DMS153 treated with DMSO at 0.1 percent for 48 hours (cell line): ENCODE data around the gene SGPL1.

Experiments
- DNase-seq: peaks from one replicate; lab custom pipeline; 2025; ENCODE audit not compliant: unreplicated experiment; lab: John Stamatoyannopoulos, UW

SGPL1 gene

DNA sequence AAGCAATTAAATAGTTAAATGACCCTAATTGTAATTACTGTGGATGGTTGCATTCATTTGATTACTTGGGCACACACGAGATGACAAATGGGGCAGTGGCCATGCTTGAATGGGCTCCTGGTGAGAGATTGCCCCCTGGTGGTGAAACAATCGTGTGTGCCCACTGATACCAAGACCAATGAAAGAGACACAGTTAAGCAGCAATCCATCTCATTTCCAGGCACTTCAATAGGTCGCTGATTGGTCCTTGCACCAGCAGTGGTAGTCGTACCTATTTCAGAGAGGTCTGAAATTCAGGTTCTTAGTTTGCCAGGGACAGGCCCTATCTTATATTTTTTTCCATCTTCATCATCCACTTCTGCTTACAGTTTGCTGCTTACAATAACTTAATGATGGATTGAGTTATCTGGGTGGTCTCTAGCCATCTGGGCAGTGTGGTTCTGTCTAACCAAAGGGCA is 64.4 kb downstream of the SGPL1 start:
- DNase-seq = peak; percentile 66

DNA sequence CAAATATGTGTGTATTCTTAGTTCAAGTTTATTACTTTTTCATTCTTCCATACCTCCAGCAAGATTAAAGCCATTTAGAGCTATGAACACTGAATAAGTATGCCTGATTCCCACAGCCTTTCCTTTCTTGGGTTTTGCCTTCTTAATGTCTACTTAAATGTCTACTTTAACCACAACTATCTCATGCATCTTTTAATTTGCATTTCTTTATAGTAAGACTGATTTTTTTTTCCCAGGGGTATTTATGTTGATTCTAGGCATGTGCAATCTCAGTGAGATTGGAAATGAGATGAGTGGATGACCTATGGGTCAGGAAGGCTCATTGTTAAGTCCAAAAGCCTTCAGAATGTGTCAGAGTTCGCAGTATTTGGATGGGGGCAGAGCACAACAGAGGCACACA is 69.0 kb downstream of the SGPL1 start:
- DNase-seq = no peak

DNA sequence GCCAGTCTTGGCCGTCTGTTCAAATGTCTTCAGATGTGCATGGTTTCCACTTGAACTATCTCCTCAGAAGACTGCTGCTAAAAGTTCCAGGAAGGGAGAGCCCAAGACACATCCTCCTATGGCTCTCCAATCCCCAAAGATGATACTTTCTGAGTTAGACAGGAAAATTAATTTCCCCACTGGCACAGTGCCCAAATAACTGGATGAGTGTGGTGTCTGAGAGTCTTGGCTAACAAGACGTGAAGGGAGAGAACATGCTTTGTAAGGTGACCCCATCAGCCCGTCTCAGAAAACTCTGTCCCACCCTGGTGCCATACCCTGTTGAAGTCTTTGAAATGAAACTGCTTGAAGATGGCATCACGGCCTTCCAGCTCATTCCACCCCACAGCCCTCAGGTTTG is 69.7 kb downstream of the SGPL1 start:
- DNase-seq = no peak

DNA sequence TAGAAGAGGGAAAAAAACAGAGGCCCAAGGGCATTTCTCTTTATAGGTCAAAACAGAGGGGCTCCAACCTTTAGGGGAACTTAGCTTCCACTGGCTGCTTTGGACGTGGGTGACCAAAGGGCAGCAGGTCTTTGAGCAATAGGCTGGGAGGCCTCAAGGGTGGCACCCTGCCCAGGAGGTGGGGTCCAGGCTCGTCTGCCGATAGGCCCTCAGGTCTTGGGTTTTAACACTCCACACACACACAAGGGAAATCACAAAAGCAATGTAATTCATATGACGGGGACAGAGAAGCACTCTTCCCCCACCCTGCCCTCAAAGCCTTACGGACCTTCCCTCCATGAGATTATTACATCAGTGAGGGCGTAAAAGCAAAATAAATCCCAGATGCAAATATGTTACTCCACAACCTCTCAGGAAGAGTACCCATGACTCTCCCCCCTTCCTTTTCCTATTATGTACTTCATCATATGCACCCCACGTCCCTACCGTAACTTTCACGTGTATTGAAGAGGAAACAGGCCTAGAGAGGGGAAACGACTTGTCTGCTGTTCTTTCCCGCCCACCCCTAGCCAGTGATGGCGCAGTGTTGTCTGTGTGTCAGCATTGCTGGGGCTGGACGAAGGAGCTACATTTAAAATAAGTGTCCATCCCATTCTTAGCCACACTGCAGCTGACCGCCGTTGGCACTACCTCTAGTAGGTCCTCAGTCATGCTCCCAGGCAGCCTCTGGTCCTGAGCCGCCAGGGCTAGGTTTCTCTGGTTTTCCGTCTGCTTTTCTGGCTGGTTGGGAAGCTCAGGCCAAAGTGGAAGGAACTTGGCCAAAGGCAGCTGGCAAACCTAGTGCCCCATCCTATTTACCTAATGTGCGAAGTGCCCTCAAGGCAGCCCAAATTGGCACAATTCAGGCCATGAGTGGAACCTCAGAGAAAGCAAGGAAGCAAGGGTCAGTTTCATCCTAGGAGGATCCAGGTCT is 70.5 kb downstream of the SGPL1 start:
- no peak for DNase-seq

DNA sequence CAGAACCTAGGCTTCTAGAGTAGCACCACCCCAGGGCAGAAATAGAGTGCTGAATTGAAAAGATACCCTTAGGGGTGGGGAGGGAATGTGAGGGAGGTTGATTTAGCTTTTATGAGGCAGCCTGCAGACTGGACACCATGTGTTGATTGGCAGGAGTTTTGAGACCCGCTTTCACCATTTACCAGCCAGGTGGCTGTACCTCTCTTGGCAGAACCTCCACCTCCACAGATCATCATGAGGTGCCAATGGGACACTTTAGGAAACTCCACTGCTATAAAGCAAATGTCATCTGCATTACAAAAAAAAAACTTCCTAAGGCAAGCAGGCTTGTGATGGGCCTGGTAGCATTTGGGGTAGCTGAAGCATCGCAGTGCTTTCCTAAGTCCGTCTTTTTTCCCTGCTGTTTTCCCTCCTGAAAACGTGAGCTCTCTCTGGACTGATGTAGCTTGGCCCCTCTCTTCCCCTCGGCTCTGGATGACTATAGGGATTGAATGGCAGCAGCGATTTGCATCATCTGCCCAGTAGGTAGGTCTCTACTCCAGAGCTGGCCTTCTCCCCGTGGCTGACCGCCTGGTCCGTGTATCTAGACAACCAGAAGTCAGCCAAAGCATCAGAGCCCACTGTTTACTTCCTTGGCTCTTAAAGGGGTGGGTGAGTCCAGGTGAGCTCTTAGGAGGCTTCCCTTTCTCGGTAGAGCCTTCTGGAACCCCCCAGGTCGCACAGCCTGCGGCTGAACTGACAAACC is 71.3 kb downstream of the SGPL1 start:
- DNase-seq = no peak

DNA sequence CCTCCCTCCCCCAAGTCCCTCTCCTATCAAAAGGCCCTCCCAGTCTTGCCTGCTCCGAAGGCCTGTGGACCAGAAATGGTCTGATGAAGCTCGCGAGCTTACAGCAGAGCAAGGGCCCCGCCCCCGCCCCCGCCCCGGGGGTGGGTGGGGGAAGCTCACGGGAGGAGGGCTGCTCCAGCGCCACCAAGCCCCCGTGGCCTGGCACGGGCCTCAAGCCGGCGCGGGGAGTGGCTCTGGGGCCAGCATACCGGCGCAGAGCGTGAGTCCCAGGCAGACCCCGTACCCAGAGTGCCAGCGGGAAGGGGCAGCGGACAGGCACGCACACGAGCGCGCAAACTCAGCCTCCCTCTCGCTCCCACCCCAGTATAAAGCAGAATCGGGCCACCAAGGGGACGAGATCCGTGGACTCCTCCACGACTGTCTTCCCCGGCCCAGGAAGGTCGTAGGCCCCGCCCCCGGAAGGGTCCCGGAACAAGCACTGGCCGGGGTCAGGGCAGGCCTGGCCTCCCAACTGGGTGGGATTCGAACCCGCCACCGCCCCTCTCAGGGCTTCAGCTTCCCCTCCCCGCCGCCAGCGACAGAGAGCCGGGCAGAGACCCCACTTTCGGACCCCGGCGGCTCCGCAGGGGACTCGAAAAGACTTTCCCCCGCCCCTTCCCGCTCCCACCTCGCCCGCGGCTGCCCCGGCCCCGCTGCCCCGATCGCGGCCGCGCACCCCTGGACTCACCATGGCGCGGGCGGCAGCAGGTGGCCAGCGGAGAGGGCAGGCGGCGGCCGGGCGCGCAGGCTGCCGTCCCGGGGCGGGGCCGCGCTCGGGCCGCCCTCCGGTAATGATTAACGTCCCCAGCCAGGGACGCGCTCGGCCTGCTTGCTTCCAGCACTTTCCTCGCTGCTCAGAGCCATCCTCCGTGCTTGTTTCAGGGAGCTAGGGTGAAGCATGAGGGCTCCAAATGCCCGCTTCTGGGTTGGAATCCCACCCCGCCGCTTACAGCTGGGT is 72.4 kb downstream of the SGPL1 start, which contains the start of gene PCBD1:
Gene PCBD1, minus strand, starts transcription at position 762 of the 997 bp plus-strand sequence. Its CDS starts 32 bp downstream, at position 730.
- DNase-seq = peak; percentile 61

DNA sequence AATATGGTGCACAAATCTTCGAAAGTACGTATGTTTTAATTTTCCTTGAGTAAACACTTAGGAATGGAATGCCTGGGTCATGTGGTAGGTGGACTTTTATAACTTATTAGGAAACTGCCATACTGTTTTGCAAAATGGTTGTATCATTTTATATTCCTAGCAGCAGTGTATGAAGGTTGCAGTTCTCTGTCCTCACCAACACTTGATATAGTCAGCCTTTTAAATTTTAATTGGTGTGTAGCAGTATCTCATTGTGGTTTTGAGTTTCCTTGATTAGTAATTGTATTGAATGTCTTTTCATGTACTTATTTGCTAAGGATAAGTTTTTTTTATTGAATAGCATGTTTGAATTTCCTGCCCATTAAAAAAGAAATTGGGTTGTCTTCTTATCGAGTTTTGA is 73.5 kb downstream of the SGPL1 start:
- DNase-seq = no peak

DNA sequence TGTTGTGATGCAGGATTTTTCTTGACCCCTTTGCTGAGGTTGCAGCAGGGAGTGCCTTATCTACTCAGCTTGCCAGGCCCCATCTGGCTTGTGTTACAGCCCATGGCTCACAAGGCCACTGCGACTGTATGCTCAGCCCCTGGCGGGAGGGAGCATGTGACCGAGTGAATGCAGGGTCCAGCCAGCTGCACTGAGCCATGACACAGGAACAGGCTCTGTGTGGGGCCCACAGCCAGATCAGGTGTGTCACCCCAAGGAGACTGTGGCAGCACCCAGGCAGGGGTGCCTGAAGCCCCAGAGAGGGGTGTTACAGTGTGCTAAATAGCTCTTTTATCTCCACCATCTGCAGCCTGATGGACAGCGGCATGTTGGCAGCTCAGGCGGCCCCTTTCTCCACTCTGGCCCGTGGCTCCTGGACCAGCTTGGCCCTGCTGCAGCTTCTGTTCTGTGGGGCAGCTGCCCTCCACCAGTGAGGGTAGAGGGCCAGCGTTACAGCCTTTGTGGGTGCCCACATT is 75.2 kb downstream of the SGPL1 start:
- DNase-seq = no peak

DNA sequence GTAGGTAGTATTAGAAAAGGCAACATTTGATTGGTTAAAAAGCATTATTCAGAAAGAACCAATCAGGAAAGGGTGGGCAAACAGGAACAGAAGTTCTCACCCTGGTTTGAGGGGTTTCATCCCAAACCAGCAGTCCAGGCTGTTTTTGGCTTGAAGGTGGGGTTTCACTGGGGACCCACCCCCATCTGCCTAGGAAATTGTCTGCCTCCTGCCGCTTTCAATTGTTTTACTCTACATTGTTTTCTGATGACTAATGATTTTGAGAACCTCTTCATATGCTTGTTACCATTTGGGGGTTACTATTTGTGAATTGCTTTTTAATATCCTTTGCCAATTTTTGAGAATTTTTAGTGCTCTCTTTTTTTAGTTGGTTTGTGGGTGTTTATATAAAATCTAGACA is 75.9 kb downstream of the SGPL1 start:
- DNase-seq = no peak

DNA sequence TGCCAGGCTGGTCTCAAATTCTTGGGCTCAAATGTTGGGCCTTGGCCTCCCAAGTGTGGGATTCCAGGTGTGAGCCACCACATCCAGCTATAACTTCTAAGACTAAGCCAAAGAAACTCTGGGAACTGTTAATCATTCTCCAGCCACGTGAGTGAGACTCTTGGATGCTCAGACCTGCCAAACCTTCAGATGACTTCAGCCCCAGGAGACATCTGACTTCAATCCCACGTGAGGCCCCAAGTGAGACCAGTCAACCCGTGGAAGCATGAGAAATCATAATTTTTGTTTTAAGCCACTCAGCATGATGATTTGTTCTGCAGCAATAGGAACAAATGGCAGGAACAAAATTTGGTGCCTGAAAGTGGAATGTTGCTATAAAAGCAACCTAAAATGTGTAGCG is 76.9 kb downstream of the SGPL1 start:
- DNase-seq = no peak

DNA sequence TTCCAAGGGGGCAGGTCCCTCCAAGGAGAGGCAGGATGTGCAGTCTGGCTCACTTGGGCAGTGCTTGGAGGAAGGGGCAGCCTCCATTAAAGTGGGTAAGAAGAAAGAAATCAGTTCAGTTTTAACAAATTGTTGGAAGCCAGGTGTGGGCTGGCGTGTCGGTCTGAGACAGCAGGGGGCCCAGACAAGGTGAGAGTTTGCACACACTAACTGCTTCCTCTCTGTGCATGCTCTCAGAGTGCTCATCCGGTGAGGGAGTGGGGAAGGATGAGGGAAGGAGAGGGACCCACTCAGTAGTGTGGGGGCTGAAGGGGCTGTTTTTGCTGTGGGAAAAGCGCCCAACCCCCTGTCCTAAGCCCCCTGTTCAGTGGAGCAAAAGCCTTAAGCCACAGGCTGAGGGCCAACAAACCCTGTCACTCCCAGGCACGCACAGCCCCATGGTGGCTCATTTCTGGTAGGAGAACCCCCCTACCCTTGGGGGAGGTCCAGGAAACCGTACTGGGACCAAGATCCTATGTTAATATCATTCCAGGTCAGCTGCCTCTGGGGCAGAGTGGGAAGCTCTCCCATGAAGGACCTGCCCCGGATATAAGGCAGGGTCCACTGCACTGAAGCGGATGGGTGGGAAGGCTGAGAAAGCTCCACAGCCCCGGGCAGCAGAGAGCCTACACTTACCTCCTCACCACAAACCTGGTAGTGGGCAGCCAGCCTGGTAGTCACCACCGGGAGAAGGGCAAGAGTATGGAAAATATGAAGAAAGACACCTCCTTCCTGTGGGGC is 77.7 kb downstream of the SGPL1 start:
- DNase-seq = no peak

DNA sequence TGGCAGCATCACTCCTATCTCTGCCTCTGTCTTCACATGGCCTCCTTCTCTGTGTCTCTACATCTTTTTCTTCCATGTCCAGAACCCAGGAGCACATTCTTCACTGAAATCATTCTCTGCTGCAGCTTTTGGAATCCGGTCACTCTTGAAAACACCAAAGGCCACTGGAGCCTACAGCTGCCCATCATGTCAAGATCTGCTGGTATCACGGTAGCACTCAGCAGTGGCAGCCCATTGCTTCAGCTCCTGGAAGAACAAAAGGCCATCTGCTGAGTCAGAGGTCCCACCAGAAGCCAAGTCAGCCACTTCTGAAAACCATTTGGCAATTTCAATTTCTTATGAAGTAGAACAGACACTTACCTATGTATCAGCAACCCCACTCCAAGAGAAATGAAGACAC is 78.7 kb downstream of the SGPL1 start:
- DNase-seq = no peak

DNA sequence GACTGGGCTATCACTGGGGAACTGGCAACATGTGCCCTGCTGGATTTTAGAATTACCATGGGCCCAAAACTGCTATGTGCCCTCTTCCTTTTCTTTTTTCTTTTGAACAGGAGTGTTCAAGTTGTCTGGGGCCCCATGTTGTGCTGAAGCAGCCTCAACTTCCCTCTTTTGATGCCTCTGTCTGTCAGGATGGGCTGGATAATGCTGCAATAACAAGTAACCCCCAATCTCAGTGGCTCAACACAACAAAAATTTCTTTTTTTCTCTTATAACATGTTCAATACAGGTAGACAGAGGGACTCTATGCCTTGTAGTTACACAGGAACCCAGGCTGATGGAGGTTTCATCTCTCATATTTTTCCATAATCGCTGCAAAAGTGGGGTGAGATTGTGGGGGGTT is 80.8 kb downstream of the SGPL1 start:
- no peak for DNase-seq

DNA sequence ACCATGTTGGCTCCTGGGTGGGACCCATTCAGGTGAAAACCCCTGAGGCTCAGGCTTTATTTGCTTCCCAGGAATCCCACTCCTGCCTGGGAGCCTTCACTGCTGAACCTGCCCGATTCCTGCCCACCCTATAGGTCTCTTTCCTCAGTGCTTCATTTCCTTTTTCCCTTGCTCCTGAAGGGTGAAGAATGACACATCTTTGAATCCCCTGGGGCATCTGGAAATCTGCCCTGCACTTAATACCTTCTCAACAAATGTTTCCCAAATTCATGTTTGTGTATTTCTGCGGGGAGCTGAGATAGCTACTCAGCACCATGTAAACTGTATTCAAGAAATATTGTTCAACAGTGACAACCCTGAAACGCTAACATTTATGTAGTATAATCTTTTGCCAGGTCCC is 82.9 kb downstream of the SGPL1 start:
- DNase-seq = no peak

DNA sequence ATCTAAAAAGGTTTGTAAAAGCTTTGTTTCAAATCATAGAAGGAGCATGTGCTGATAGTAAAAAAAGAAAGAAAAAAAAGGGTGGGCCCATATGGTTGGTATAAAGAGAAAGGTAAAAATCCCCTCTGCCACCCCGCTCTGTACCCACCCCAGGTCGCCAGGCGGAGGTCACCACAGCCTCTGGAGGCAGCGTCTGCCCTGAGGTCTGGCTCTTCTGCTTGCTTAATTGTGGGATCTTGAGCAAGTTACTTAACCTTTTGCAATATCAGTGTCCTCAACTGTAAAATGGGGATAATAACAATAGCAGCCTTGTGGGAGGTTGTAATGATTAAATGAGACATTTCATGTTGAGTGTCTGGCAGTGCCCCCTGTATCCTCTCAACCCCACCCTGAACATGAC is 83.3 kb downstream of the SGPL1 start:
- DNase-seq = no peak

DNA sequence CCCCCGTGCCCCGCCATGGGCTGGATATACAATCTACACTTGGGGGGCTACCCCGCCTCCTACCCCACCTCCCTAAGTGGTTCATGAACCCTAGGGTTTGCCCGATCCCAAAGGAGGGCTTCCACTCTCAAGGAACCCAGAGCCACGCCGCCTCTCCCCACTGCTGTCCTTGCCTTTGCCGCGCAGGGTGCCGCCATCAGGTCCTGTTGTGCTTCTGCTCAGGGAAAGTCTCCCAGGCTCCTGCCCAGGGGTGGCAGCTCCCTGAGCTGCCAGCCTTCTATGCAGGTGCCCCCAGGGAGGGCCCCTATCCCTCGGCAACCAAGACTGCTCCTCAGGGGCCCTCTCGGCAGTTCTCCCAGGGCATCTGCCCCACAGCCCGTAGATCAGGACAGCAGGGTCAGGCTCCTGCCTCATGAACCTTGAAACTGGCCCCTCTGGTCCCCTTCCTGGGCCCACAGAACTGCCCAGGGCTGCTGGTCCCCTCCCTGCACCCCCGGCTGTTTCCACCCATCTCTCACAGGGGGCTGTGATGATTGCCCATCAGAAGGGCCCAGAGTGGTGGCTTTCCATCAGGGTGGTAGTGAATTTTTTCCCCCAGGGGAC is 85.6 kb downstream of the SGPL1 start:
- no peak for DNase-seq

DNA sequence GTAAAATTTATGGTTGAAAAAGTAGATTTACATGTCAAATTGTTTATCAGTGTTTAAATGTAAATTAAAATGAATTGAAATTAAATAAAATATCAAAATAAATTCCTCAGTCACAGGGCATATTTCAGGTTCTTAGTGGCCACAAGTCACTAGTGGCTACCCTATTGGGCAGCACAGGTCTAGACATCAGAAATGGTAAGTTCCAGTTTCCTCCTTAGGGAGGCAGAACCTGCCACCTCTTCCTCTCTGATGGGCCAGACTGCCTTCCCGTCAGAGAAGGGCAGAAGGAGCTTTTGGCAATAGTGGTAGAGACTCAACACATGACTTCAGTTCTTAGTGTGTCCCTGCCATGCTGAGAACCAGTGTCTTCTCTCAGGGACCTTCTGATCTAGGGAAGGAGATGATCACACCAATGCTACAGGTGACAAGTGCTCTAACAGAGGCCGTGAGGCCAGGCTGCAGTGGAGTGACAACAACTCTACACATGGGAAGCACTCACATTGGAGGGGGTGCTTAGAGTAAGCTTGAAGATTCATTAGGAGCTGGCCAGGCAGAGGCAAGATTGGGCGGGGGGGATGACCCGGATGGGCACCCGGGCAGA is 87.0 kb downstream of the SGPL1 start:
- DNase-seq = no peak

DNA sequence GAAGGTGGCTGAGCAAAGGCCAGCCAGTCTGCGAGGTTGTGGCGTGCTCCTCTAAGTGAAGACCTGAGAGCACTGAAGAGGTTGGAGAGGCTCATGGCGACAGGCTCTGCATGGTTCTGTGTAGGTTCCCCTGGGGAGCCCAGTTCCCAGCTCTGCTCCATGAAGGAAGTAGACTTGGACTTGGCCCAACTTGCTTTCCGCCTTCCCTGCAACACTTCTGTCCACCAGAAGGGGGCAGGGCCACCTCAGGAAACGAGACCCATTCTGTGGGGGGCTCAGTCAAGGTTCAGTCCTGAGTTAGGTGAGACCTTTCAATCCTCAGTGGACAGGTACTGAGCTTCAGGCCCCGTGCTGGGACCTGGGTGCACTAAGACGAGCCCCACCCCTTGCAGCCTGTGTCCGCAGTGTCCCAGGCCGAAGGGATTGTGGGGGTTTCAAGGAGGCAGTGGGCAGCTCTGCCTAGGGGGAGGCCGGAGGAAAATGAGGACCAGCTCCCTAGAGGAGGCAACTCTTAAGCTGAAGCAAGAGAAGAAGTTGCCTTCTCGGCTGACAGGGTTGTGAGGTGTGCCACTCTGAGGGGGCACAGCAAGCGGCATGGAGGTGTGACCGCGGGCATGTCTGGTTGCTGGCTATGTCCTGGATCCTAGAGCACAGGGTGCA is 87.6 kb downstream of the SGPL1 start:
- DNase-seq = peak; percentile 51
